NCI-H2196 (cell line): Measurements from ENCODE around the gene PRKCB.

ENCODE experiments used
- DNase-seq: peaks from one replicate; lab custom pipeline; 2025; ENCODE audit not compliant: unreplicated experiment; lab: John Stamatoyannopoulos, UW

The PRKCB gene

GRCh38 chr16:24152826-24153225 is 317.0 kb downstream of the PRKCB start:
- DNase-seq = no peak

GRCh38 chr16:24156777-24157176 is 321.0 kb downstream of the PRKCB start:
- no peak for DNase-seq

- no peak for DNase-seq
These were observed 328.2 kb downstream of the PRKCB start for GRCh38 chr16:24163935-24164334.

GRCh38 chr16:24164416-24164815 is 328.6 kb downstream of the PRKCB start:
- no peak for DNase-seq

- DNase-seq = no peak
These were observed 329.5 kb downstream of the PRKCB start for GRCh38 chr16:24165273-24165672.

- no peak for DNase-seq
These were observed 331.1 kb downstream of the PRKCB start for GRCh38 chr16:24166661-24167528.

GRCh38 chr16:24168856-24169255 is 333.1 kb downstream of the PRKCB start:
- DNase-seq = no peak

GRCh38 chr16:24170407-24170806 is 334.6 kb downstream of the PRKCB start:
- DNase-seq = no peak

- no peak for DNase-seq
These were observed 338.7 kb downstream of the PRKCB start for GRCh38 chr16:24174504-24174903.

GRCh38 chr16:24174957-24175356 is 339.2 kb downstream of the PRKCB start:
- no peak for DNase-seq

GRCh38 chr16:24178496-24178895 is 342.7 kb downstream of the PRKCB start:
- DNase-seq = no peak

GRCh38 chr16:24180451-24180850 is 344.7 kb downstream of the PRKCB start:
- DNase-seq = no peak

GRCh38 chr16:24188021-24188542 is 352.3 kb downstream of the PRKCB start:
- DNase-seq = no peak

GRCh38 chr16:24188751-24189318 is 353.1 kb downstream of the PRKCB start:
- DNase-seq = no peak

- no peak for DNase-seq
These were observed 354.2 kb downstream of the PRKCB start for GRCh38 chr16:24189941-24190340.

GRCh38 chr16:24191876-24192402 is 356.2 kb downstream of the PRKCB start:
- no peak for DNase-seq

GRCh38 chr16:24195221-24195620 is 359.4 kb downstream of the PRKCB start:
- no peak for DNase-seq

GRCh38 chr16:24198807-24199533 is 363.2 kb downstream of the PRKCB start:
- no peak for DNase-seq

GRCh38 chr16:24203675-24204074 is 367.9 kb downstream of the PRKCB start:
- no peak for DNase-seq

GRCh38 chr16:24204150-24204665 is 368.4 kb downstream of the PRKCB start:
- DNase-seq = no peak

GRCh38 chr16:24206926-24207325 is 371.1 kb downstream of the PRKCB start:
- no peak for DNase-seq
